HEK293 (cell line): ENCODE results near the gene UGT3A1.
"Not testable (repeated sequence)": the region's sequence is repeated elsewhere in the genome, so short reads cannot be mapped to it uniquely, and the experiment has no call there.

Source experiments
- CTCF ChIA-PET: fragments of 350-600 bp; formaldehyde crosslinking; extraction: SDS; loops from one replicate; lab custom pipeline; 2021; ENCODE audit warnings: antibody characterized with exemption; lab: Yijun Ruan, JAX
- POLR2A ChIA-PET: fragments of 300-600 bp; formaldehyde crosslinking; extraction: SDS; loops from one replicate; lab custom pipeline; 2020; ENCODE audit warnings: antibody characterized with exemption, inconsistent platforms; lab: Yijun Ruan, JAX
- H3K27ac ChIP-seq: fragments of 200-500 bp; sonication (Bioruptor generic); 2 replicates; pipeline ENCODE4 v1.5.1; 2014; ENCODE audit warnings: low read depth, low read length, control low read depth, inconsistent platforms; ENCODE audit errors: extremely low read depth
- H3K36me3 ChIP-seq, 2 experiments: fragments of 200-500 bp in 1 of 2; sonication (Bioruptor generic) in 1 of 2; 1 replicate in 1 of 2; 2 replicates in 1 of 2; pipeline ENCODE4 v1.5.1; 2014 to 2017; ENCODE audit warnings: inconsistent platforms in 2 of 2, low read length in 2 of 2; ENCODE audit not compliant: control insufficient read depth in 2 of 2, insufficient read depth in 1 of 2
- H3K4me1 ChIP-seq: fragments of 200-500 bp; sonication (Bioruptor generic); 2 replicates; pipeline ENCODE4 v1.5.1; 2014; ENCODE audit warnings: mild to moderate bottlenecking, low read length, inconsistent platforms; ENCODE audit not compliant: control insufficient read depth, insufficient read depth
- H3K4me3 ChIP-seq: 2 replicates; pipeline ENCODE4 v1.5.1; 2011; ENCODE audit warnings: low read depth, mild to moderate bottlenecking, control low read depth, low read length, moderate library complexity
- H3K9me3 ChIP-seq: fragments of 200-500 bp; sonication (Bioruptor generic); 2 replicates; pipeline ENCODE4 v1.5.1; 2014; ENCODE audit warnings: low read depth, low read length, inconsistent platforms; ENCODE audit not compliant: control insufficient read depth, insufficient read depth
- INSM2 ChIP-seq: fragments of 450-650 bp; formaldehyde crosslinking; IDR thresholded peaks from 2 replicates; pipeline ENCODE4 v1.5.1; 2016; ENCODE audit warnings: missing biosample characterization, missing genetic modification characterization
- PRDM1 ChIP-seq: fragments of 450-650 bp; formaldehyde crosslinking; IDR thresholded peaks from 2 replicates; pipeline ENCODE4; 2016; ENCODE audit warnings: missing biosample characterization, missing genetic modification characterization
- SALL2 ChIP-seq: fragments of 450-650 bp; formaldehyde crosslinking; IDR thresholded peaks from 2 replicates; pipeline ENCODE4 v1.5.0; 2017; ENCODE audit warnings: missing biosample characterization, mild to moderate bottlenecking, missing genetic modification characterization, borderline replicate concordance
- SETDB1 ChIP-seq: IDR thresholded peaks from one replicate; pipeline ENCODE4 v1.6.1; 2017; ENCODE audit warnings: mild to moderate bottlenecking, low read length, moderate library complexity, mixed read lengths; ENCODE audit not compliant: insufficient read length
- TRIM28 ChIP-seq: IDR thresholded peaks from 2 replicates; pipeline ENCODE4 v1.6.1; 2011; ENCODE audit warnings: low read length, control low read depth, borderline replicate concordance
- ZNF157 ChIP-seq: fragments of 450-650 bp; formaldehyde crosslinking; IDR thresholded peaks from 2 replicates; pipeline ENCODE4 v1.5.1; 2016; ENCODE audit warnings: missing biosample characterization, missing genetic modification characterization
- ZNF324 ChIP-seq: fragments of 450-650 bp; formaldehyde crosslinking; IDR thresholded peaks from 2 replicates; pipeline ENCODE4 v1.5.1; 2016; ENCODE audit warnings: missing biosample characterization, missing genetic modification characterization
- ZNF350 ChIP-seq: fragments of 450-650 bp; formaldehyde crosslinking; IDR thresholded peaks from 2 replicates; pipeline ENCODE4 v1.5.0; 2017; ENCODE audit warnings: missing biosample characterization, mild to moderate bottlenecking, missing genetic modification characterization
- ZNF366 ChIP-seq: fragments of 450-650 bp; formaldehyde crosslinking; conservative IDR thresholded peaks from 2 replicates; pipeline ENCODE4 v1.5.1; 2016; ENCODE audit warnings: missing biosample characterization, missing genetic modification characterization
- ZNF521 ChIP-seq: fragments of 450-650 bp; formaldehyde crosslinking; IDR thresholded peaks from 2 replicates; pipeline ENCODE4 v1.5.1; 2017; ENCODE audit warnings: missing biosample characterization, mild to moderate bottlenecking, missing genetic modification characterization
- ZNF596 ChIP-seq: fragments of 450-650 bp; IDR thresholded peaks from 2 replicates; pipeline ENCODE4 v1.5.0; 2018; ENCODE audit warnings: missing biosample characterization, mild to moderate bottlenecking, missing genetic modification characterization, moderate library complexity
- TF ChIP-seq, protein P1 (sequence below): fragments of 450-650 bp; formaldehyde crosslinking; IDR thresholded peaks from 2 replicates; pipeline ENCODE4 v1.5.1; 2016; ENCODE audit warnings: missing biosample characterization, missing genetic modification characterization
- TF ChIP-seq, protein P2 (sequence below): fragments of 450-650 bp; formaldehyde crosslinking; conservative IDR thresholded peaks from 2 replicates; pipeline ENCODE4 v1.5.1; 2016; ENCODE audit warnings: low read depth, missing biosample characterization, missing genetic modification characterization

The UGT3A1 gene

DNA sequence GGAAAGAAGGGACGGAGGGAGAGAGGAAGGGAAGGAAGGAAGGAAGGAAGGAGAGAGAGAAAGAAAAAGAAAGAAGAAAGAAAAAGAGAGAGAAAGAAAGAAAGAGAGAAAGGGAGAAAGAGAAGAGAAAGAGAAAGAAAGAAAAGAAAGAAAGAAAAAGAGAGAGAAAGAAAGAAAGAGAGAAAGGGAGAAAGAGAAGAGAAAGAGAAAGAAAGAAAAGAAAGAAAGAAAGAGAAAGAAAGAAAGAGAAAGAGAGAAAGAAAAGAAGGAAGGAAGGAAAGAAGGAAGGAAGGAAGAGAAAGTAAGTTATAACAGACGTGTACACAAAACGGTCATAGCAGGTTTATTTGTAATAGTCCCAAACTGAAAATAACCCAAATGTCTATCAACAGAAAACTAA, 14.3 kb downstream of the UGT3A1 start:
- H3K4me3 ChIP-seq, CTCF ChIA-PET, H3K27ac ChIP-seq, H3K9me3 ChIP-seq, H3K4me1 ChIP-seq, H3K36me3 ChIP-seq: not testable (repeated sequence)
- POLR2A ChIA-PET, result interaction anchor here (0.6 kb wide), 1 partner anchor 1352 kb away, joined by 4 read pairs; no protein-coding TSS in a partner anchor
- TF ChIP-seq ZNF366 (peak; percentile 54), PRDM1 (tag by site-specific recombination) (peak; percentile 67)

GRCh38 chr5:35974570-35974969, 16.6 kb downstream of the UGT3A1 start:
- ChIA-PET POLR2A (no interaction called here), CTCF (interaction anchor here (2.3 kb wide), 1 partner anchor 11 kb away, joined by 7 read pairs; no protein-coding TSS in a partner anchor)
- Histone ChIP-seq H3K27ac (no peak overlapping the region), H3K4me3 (no peak overlapping the region), H3K36me3 (no peaks in the 10 kb centered on the region), H3K9me3 (no peaks in the 10 kb centered on the region), H3K4me1 (peaks cover 6% of the 10 kb centered on the region)
- peak; percentile 75 for TF ChIP-seq SETDB1
- TF ChIP-seq ZNF157, result peak; percentile 93
- no peak for TF ChIP-seq INSM2 (tag by site-specific recombination)

DNA sequence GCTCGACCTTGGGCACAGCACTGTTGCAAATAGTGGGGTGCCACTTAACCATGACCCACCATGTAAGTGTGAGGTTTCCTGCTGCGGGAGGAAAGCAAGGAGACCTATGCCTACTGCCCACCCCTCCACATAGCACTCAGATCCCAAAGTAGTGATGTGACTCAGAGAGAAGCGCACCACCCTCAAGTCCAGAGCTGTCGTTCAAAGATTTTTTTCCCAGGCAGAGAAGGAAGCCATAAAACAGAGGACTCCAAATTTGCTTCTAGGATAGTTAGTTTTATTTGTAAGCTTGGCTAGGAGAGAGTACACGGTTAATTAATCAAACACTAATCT, 19.3 kb downstream of the UGT3A1 start:
- H3K27ac ChIP-seq, result no peak overlapping the region
- H3K9me3 ChIP-seq, result no peaks in the 10 kb centered on the region; the same call in 1 of the 2 replicates
- peaks cover 6% of the 10 kb centered on the region for H3K4me1 ChIP-seq
- TF ChIP-seq ZNF324, result no peak
- no peak for TF ChIP-seq ZNF596 (tag by site-specific recombination)
- 0 out of 2 replicates have a peak, but pooled peaks have one; percentile 29 for TF ChIP-seq TRIM28
- TF ChIP-seq SALL2 (tag by site-specific recombination), result no peak
- TF ChIP-seq, protein P1, sequence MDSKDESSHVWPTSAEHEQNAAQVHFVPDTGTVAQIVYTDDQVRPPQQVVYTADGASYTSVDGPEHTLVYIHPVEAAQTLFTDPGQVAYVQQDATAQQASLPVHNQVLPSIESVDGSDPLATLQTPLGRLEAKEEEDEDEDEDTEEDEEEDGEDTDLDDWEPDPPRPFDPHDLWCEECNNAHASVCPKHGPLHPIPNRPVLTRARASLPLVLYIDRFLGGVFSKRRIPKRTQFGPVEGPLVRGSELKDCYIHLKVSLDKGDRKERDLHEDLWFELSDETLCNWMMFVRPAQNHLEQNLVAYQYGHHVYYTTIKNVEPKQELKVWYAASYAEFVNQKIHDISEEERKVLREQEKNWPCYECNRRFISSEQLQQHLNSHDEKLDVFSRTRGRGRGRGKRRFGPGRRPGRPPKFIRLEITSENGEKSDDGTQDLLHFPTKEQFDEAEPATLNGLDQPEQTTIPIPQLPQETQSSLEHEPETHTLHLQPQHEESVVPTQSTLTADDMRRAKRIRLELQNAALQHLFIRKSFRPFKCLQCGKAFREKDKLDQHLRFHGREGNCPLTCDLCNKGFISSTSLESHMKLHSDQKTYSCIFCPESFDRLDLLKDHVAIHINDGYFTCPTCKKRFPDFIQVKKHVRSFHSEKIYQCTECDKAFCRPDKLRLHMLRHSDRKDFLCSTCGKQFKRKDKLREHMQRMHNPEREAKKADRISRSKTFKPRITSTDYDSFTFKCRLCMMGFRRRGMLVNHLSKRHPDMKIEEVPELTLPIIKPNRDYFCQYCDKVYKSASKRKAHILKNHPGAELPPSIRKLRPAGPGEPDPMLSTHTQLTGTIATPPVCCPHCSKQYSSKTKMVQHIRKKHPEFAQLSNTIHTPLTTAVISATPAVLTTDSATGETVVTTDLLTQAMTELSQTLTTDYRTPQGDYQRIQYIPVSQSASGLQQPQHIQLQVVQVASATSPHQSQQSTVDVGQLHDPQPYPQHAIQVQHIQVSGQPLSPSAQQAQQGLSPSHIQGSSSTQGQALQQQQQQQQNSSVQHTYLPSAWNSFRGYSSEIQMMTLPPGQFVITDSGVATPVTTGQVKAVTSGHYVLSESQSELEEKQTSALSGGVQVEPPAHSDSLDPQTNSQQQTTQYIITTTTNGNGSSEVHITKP (tag by site-specific recombination), result peak; percentile 60; the same call in 1 of the 2 replicates
- no peak overlapping the region for H3K4me3 ChIP-seq
- ChIA-PET POLR2A (no interaction called here), CTCF (interaction anchor here (0.6 to 0.9 kb wide), 3 partner anchors 27 to 1496 kb away, joined by 3 to 4 read pairs (median 3); no protein-coding TSS in a partner anchor)
- H3K36me3 ChIP-seq, result no peaks in the 10 kb centered on the region

GRCh38 chr5:35971186-35971877, 19.9 kb downstream of the UGT3A1 start:
- no peak for TF ChIP-seq ZNF350
- TF ChIP-seq ZNF521 (tag by site-specific recombination), result no peak
- TF ChIP-seq, protein P2, sequence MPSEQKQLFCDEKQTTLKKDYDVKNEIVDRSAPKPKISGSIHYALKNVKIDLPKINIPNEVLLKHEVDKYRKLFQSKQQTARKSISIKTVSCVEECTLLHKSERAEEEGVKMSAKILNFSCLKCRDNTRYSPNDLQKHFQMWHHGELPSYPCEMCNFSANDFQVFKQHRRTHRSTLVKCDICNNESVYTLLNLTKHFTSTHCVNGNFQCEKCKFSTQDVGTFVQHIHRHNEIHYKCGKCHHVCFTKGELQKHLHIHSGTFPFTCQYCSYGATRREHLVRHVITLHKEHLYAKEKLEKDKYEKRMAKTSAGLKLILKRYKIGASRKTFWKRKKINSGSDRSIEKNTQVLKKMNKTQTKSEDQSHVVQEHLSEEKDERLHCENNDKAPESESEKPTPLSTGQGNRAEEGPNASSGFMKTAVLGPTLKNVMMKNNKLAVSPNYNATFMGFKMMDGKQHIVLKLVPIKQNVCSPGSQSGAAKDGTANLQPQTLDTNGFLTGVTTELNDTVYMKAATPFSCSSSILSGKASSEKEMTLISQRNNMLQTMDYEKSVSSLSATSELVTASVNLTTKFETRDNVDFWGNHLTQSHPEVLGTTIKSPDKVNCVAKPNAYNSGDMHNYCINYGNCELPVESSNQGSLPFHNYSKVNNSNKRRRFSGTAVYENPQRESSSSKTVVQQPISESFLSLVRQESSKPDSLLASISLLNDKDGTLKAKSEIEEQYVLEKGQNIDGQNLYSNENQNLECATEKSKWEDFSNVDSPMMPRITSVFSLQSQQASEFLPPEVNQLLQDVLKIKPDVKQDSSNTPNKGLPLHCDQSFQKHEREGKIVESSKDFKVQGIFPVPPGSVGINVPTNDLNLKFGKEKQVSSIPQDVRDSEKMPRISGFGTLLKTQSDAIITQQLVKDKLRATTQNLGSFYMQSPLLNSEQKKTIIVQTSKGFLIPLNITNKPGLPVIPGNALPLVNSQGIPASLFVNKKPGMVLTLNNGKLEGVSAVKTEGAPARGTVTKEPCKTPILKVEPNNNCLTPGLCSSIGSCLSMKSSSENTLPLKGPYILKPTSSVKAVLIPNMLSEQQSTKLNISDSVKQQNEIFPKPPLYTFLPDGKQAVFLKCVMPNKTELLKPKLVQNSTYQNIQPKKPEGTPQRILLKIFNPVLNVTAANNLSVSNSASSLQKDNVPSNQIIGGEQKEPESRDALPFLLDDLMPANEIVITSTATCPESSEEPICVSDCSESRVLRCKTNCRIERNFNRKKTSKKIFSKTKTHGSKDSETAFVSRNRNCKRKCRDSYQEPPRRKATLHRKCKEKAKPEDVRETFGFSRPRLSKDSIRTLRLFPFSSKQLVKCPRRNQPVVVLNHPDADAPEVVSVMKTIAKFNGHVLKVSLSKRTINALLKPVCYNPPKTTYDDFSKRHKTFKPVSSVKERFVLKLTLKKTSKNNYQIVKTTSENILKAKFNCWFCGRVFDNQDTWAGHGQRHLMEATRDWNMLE (tag by site-specific recombination), result no peak
- peaks cover 6% of the 10 kb centered on the region for H3K4me1 ChIP-seq
- H3K27ac ChIP-seq, result no peak overlapping the region
- no peak overlapping the region for H3K4me3 ChIP-seq
- H3K9me3 ChIP-seq, result no peaks in the 10 kb centered on the region; the same call in 1 of the 2 replicates
- CTCF ChIA-PET, result interaction anchor here (0.6 to 0.9 kb wide), 3 partner anchors 27 to 1495 kb away, joined by 3 to 4 read pairs (median 3); no protein-coding TSS in a partner anchor
- POLR2A ChIA-PET, result no interaction called here
- no peaks in the 10 kb centered on the region for H3K36me3 ChIP-seq
